Sigmoid colon (tissue), 7 donors: ENCODE results near the gene B3GNT3. TPM values are rescaled to one million over a fixed set of nuclear protein-coding genes. Genes with fewer than 3 reads are reported as not detected.

Source experiments
- DNase-seq: peaks from one replicate; pipeline ENCODE4 v3.0.0-alpha.2; 2019
- H3K27ac ChIP-seq, 4 donors: fragments of 200-600 bp; sonication (generic); one replicate each; pipeline ENCODE4 v1.5.1; 2016 to 2019; ENCODE audit warnings: mild to moderate bottlenecking in 1 of 4
- H3K27me3 ChIP-seq, 3 donors: fragments of 200-600 bp; sonication (generic); one replicate each; pipeline ENCODE4 v1.5.1; 2019; ENCODE audit warnings: mild to moderate bottlenecking in 1 of 3
- H3K36me3 ChIP-seq, 4 donors: fragments of 200-600 bp; sonication (generic); one replicate each; pipeline ENCODE4 v1.5.1; 2016 to 2019
- H3K4me1 ChIP-seq, 4 donors: fragments of 200-600 bp; sonication (generic); one replicate each; pipeline ENCODE4 v1.5.1; 2017 to 2019
- H3K4me3 ChIP-seq, 4 donors: fragments of 200-600 bp; sonication (generic); one replicate each; pipeline ENCODE4 v1.5.1; 2017 to 2019; ENCODE audit warnings: mild to moderate bottlenecking in 2 of 4, moderate library complexity in 1 of 4
- H3K9me3 ChIP-seq, 4 donors: fragments of 200-600 bp in 3 of 4; sonication (generic) in 3 of 4; one replicate each; pipeline versions ENCODE4 v1.5.1 to v1.6.1; 2013 to 2019
- CTCF ChIP-seq, 4 experiments: fragments of 450-650 bp in 3 of 4; fragments of 200-600 bp in 1 of 4; IDR thresholded peaks; one replicate each; pipeline ENCODE4 v1.5.1; 2016 to 2019; ENCODE audit warnings: antibody characterized with exemption in 4 of 4, mild to moderate bottlenecking in 3 of 4, moderate library complexity in 2 of 4
- EP300 ChIP-seq, 4 donors: sonication (generic); formaldehyde crosslinking; IDR thresholded peaks; one replicate each; pipeline ENCODE4 v1.6.1; 2017; ENCODE audit warnings: antibody characterized with exemption in 4 of 4
- POLR2A ChIP-seq, 2 donors: fragments of 450-650 bp; IDR thresholded peaks; one replicate each; pipeline ENCODE4 v1.6.1; 2016; ENCODE audit warnings: antibody characterized with exemption in 2 of 2, mild to moderate bottlenecking in 2 of 2, moderate library complexity in 2 of 2
- POLR2AphosphoS5 ChIP-seq, 4 donors: sonication (generic); formaldehyde crosslinking; IDR thresholded peaks; one replicate each; pipeline ENCODE4 v1.6.1; 2017; ENCODE audit warnings: antibody characterized with exemption in 4 of 4
- WGBS, 2 donors: extraction: QIAGEN DNeasy Blood & Tissue Kit; methylation state at CpG; one replicate each; pipeline ENCODE4 v1.1.7; 2013; 5-methylcytosine and 5-hydroxymethylcytosine counted together
- intact Hi-C: fragments of 100-400 bp; cut with DNase I; formaldehyde crosslinking; loops from one replicate; pipeline ENCODE4 v1.15.1; 2023
- polyA plus RNA-seq, 3 donors: library from polyadenylated mRNA; stranded (reverse); fragments of 200-250 nt; gene quantifications; one replicate each; pipeline ENCODE4 v1.2.3, GENCODE V29; 2013
- total RNA-seq, 4 donors: library from RNA; depleted of rRNA; stranded (reverse); fragments of >200 nt; gene quantifications; one replicate each; pipeline ENCODE4 v1.1.0, GENCODE V29; 2016
- donor health status: healthy with polysubstance abuse.
- donor health status: Bipolar disorder and iron deficiency.
- donor health status: healthy.

Gene B3GNT3
- total and polyA plus RNA-seq, 7 donors, result 0.55 to 72.3 (median 27.9) TPM; not detected in 3

- no peak for DNase-seq
- no peaks in the 10 kb centered on the region for H3K4me1 ChIP-seq
- 94 to 96% methylated on average over 2 of the region's 2 CpGs for WGBS, 2 donors
- no peaks in the 10 kb centered on the region for H3K36me3 ChIP-seq
- H3K27me3 ChIP-seq, result peaks cover 0 to 8% (median 6%) of the 10 kb centered on the region in 3 donors
- H3K27ac ChIP-seq, result no peak overlapping the region
- H3K4me3 ChIP-seq, result no peak overlapping the region
- H3K9me3 ChIP-seq, result no peaks in the 10 kb centered on the region
- TF ChIP-seq EP300 (IDR thresholded peaks at IDR 0.05) (no peak), POLR2AphosphoS5 (IDR thresholded peaks at IDR 0.05) (no peak), CTCF (IDR thresholded peaks at IDR 0.05) (no peak), POLR2A (IDR thresholded peaks at IDR 0.05) (no peak)
- intact Hi-C loops, result no loop called here
Measured at GRCh38 chr19:17811103-17811502, 16.2 kb downstream of the B3GNT3 start.

GRCh38 chr19:17811681-17812080 lies 16.7 kb downstream of the B3GNT3 start:
- Histone ChIP-seq H3K4me1 (no peaks in the 10 kb centered on the region), H3K4me3 (no peak overlapping the region), H3K27me3 (peaks cover 0 to 13% (median 10%) of the 10 kb centered on the region in 3 donors), H3K27ac (no peak overlapping the region), H3K36me3 (no peaks in the 10 kb centered on the region), H3K9me3 (no peaks in the 10 kb centered on the region)
- intact Hi-C loops, result no loop called here
- 93% methylated on average over 20 of the region's 20 CpGs for WGBS, 2 donors
- no peak for DNase-seq
- TF ChIP-seq CTCF (IDR thresholded peaks at IDR 0.05), result no peak
- no peak for TF ChIP-seq EP300 (IDR thresholded peaks at IDR 0.05)
- TF ChIP-seq POLR2AphosphoS5 (IDR thresholded peaks at IDR 0.05), result no peak

GRCh38 chr19:17812099-17812498 lies 17.2 kb downstream of the B3GNT3 start:
- TF ChIP-seq CTCF (IDR thresholded peaks at IDR 0.05) (no peak), POLR2AphosphoS5 (IDR thresholded peaks at IDR 0.05) (no peak), POLR2A (IDR thresholded peaks at IDR 0.05) (no peak), EP300 (IDR thresholded peaks at IDR 0.05) (no peak)
- H3K27ac ChIP-seq, result no peak overlapping the region
- intact Hi-C loops, result no loop called here
- H3K4me3 ChIP-seq, result no peak overlapping the region
- H3K27me3 ChIP-seq, result peaks cover 0 to 17% (median 10%) of the 10 kb centered on the region in 3 donors
- no peaks in the 10 kb centered on the region for H3K4me1 ChIP-seq
- DNase-seq, result no peak
- no peaks in the 10 kb centered on the region for H3K36me3 ChIP-seq
- 84 to 88% methylated on average over 5 of the region's 5 CpGs for WGBS, 2 donors
- H3K9me3 ChIP-seq, result no peaks in the 10 kb centered on the region

GRCh38 chr19:17817668-17818363 lies 22.9 kb downstream of the B3GNT3 start:
- no peak for TF ChIP-seq EP300 (IDR thresholded peaks at IDR 0.05)
- TF ChIP-seq CTCF (IDR thresholded peaks at IDR 0.05), result no peak
- no peak for TF ChIP-seq POLR2AphosphoS5 (IDR thresholded peaks at IDR 0.05)
- TF ChIP-seq POLR2A (IDR thresholded peaks at IDR 0.05), result no peak
- H3K36me3 ChIP-seq, result no peaks in the 10 kb centered on the region

GRCh38 chr19:17821190-17821589 lies 26.3 kb downstream of the B3GNT3 start, which contains the start of gene INSL3:
Gene INSL3, minus strand, starts transcription at chr19:17821519. Its CDS starts 13 bp downstream, at chr19:17821506.
- intact Hi-C loops, result no loop called here
- Histone ChIP-seq H3K27me3 (peaks cover 0 to 39% (median 4%) of the 10 kb centered on the region in 3 donors), H3K4me3 (no peak within 1 kb of the TSS), H3K27ac (no peak within 1 kb of the TSS), H3K4me1 (no peaks in the 10 kb centered on the region), H3K9me3 (no peaks in the 10 kb centered on the region), H3K36me3 (no peaks in the 10 kb centered on the region)
- 69 to 77% methylated on average over 34 of the region's 34 CpGs for WGBS, 2 donors
- TF ChIP-seq POLR2AphosphoS5 (IDR thresholded peaks at IDR 0.05) (no peak), POLR2A (IDR thresholded peaks at IDR 0.05) (no peak), CTCF (IDR thresholded peaks at IDR 0.05) (no peak), EP300 (IDR thresholded peaks at IDR 0.05) (no peak)
- DNase-seq, result no peak

More at GRCh38 chr19:17817668-17818363, 22.9 kb downstream of the B3GNT3 start:
- Histone ChIP-seq H3K9me3 (no peaks in the 10 kb centered on the region), H3K27ac (no peak overlapping the region), H3K27me3 (peaks cover 0 to 16% (median 4%) of the 10 kb centered on the region in 3 donors), H3K4me1 (no peaks in the 10 kb centered on the region), H3K4me3 (no peak overlapping the region)
- DNase-seq, result no peak
- intact Hi-C loops, result no loop called here
- 32 to 79% methylated on average over 13 of the region's 13 CpGs for WGBS, 2 donors
